NCI-H146 treated with DMSO at 0.1 percent for 48 hours (cell line): ENCODE data around the gene CACHD1.

Experiments
- DNase-seq: peaks from one replicate; lab custom pipeline; 2025; ENCODE audit not compliant: unreplicated experiment; lab: John Stamatoyannopoulos, UW

Gene CACHD1

DNA sequence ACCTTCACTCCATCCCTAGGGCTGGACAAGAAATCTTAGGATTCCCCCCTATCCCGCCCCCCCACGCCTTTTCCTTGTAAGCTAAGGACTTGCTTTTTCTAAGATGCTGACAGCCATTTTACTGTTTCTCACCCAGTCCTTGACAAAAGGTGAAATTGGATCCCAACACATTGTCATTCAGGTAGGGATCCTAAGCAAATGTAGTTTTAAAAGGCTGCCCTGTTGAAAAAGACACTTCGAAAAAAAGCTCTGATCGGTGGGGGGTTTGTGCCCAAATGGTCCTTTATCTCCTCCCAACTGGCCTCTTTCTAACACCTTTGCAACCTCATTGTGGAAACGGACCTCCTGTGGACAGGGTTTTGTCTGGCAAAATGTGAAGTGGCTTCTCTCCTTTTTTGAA lies 2.9 kb downstream of the CACHD1 start:
- DNase-seq, result peak; percentile 88

DNA sequence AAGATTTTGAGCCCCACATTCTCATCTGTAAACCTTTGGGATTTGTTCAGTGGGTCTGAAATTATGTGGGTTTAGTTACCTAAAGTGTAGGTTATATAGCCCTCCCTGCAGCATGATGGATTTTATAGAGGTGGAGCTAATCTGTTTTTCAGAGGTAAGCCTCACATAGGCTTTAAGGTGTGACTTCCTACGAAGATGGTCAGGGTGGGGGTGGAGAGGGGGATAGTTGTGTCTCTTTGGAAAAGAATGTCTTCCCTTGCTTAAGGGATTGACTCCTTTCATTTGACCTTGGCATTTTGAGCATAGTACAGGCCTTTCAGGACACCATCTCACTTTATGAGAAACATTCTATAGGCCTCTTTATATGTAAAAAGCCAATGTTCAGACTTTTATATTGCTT lies 3.4 kb downstream of the CACHD1 start:
- DNase-seq, result no peak

DNA sequence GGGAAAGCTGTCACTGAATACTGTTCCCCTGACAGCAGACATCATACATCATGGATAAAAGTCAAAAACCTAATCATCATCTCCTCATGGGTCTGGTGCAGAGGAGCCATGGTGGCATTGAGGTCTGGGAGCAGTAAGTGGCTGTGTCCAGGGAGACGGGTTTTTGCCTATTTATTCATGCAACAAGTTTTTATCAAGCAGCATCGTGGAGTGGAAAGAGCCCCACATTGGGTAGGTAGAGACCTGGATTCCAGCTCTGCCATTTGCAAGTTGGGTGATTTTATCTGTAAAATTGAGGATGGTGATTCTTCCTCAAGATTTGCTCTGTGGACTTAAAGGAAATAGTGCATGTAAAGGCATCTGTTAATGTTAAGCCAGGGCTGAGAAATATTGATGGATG lies 4.2 kb downstream of the CACHD1 start:
- no peak for DNase-seq

DNA sequence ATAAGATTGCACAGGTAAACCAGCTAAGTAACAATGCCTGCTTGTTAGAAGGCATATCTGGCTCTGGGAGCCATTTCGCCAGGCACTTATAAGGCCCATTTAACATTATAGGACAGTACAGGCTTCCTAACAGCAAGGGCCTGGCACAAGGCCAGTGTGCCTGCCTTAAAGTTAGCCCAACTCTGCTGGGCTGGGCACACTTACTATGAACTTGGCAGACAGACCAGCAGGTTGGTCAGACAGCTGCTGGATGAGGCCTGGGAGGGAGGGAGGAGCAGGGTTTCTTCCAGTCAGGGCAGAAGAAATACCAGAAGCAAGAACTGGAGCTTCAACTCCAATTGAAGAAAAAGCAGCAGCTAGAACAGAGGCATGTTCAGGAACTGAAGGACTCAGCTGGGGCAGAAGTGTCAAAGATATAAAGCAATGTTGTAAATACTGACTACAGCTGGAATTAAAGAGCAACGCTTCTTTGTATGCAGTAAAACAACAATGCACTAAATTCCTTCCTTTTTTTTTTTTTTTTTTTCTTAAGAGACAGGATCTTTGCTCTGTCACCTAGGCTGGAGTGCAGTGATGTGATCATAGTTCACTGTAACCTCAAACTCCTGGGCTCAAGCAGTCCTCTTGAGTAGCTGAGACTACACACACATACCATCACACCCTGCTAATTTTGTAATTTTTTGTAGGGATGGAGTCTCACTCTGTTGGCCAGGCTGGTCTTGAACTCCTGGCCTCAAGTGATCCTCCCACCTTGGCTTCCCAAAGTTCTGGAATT lies 4.9 kb downstream of the CACHD1 start:
- no peak for DNase-seq

DNA sequence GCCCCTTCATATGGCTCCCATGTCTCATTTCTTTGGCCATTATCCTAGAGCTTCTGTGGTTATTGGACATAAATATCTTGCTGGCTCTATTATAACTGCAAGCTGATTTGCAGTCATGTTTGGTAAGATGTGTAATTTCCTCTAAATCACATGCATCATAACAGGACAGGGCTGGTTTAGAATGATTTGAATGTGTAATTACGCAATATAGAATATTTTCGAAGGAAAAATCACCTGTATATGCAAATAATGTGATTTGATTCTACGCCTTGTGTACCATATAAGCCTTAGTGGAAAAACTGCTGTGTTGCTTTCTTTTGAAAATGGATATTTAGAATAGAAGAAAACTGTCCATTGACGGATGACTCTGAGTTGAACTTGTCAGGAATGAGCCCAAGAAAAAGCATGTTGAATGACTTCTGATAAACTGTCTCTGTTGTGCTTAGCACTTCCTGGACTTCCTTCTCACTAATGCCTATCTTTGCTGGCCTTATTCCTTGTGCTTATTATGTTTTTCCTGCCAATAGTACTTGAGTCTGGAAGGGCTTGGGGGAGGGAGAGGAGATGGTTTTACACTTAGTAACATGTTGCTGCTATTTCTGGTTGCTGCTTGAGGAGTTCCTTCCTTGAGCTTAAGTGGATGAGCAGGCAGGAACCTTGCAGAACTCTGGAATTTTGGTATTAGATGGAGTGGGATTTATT lies 6.5 kb downstream of the CACHD1 start:
- no peak for DNase-seq

DNA sequence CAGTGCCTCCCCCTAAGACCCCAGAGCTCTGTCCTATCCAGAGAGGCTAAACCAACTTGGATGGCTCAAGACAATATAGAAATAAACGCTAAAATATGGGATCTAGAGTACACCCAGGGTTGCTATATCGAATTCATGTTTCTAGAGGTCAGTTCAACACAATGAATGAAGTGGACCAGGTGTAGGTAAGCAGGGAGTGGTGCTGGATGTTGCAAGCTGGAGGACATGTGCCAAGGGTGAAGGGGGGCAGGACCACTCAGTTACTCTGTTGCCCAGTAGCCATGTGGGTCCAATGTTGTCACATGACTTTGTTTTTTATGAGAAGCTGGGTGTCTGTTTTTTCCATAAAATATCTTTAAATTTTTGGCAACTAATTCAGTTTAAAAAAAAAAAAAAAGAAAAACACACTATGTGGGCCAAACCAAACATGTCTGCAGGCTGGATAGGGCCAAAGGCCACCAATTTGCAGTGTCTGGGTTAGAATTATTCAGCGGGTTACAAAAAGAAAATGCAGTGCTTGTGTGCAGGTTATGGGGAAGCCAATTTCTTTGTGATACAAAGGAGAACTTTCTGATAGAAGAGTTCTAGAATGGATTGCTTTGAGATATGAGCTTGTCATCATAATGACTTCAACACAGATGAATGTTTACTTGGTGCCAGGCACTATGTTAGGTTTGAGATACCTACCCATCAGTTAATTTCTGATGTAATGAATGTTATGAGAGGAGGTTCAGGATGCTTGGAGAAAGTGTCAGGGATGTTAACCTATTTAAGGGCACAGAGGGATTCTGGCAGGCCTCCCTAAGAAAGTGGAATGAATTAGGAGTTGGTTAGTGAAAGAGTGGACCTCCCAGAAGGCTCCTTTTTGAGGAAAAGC lies 8.9 kb downstream of the CACHD1 start:
- no peak for DNase-seq

DNA sequence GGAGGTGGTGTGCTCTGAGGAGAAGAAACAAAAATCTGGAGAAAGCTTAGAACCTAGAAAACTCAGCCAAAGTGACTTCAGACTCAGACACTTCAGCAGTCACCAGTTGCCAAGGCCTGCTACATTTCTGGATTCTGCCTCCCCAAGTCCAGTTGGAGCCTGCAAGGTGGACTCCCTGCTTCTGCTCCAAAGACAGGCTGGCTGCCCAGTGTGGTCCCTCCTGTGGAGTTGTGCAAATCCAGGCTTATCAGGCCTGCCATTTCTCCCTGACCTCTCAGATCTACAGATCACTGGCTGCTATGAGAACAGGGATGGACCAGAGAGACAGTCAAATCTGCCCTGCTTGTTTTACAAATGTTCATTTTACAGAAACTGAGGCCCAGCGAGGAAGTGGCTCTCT lies 9.9 kb downstream of the CACHD1 start:
- peak; percentile 54 for DNase-seq

DNA sequence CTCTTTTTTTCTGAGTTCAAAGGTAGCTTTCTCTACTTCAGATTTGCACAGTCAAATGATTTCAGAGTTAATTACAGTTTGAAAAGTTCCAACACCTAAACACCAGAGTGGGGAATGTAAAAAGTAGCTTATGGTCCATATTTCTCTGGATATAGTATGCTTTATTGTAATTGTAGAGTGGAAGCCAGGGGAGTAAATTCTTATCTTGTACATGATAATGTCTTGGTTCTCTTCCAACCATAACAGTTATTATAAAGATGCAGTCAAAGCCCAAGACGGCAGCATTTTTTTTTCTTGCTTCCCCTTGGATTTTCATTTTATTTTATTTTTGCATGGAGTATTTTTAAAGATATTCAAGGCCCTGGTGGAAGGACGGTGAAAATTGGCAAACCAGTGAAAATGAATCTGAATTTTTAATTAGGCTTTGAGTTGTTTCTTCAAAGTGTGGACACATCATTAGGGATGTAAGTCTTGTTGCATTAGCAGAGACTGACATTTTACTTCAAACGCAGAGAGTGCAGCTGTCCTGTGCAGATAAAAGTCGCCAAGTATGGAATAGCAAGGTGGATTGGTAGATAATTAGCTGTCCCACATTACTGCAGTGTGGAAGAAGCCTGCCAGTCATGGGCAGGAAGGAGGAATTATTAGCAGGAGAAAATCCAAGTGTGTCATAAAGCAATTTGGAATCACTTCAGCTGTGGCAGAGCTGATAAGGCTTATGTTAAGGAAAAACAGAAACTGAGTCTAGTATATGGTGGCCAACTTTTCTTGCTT lies 11.3 kb downstream of the CACHD1 start:
- no peak for DNase-seq

DNA sequence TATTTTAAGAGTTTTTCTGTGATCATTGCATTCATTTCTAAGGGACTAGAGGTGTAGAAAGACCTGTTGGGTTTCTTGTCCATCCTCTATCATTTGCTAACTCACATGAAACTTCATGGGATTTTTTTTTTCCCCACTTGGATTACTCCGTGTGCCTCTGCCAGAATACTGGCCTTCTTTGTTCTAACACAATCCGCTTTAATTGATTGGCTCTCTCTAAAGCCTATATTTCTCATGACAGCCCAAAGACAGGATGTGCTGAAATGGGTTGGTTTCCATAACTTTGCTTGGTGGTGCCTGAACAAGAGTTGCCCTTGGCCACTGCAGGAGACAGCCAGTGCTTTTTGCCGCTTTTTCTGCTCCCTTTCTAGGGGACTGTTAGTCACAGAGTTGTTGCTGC lies 12.2 kb downstream of the CACHD1 start:
- no peak for DNase-seq

DNA sequence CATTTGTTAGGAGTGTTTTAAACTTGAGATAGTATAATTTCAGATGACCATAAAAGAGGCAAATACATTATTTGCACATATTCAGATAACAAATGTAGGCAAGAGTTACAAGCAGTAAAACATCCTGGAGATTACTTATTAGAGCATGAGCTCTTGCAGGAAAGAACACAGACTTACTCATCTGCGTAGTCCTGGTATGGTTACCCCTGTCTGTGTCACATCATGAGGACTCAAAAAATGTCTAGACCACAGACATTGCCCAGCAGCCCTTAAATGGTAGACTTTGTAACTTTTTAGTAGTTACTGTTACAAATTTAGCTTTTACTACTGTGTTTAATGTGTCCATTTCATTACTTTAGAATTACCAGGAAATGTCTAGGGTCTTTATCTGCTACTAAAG lies 12.8 kb downstream of the CACHD1 start:
- DNase-seq, result no peak

DNA sequence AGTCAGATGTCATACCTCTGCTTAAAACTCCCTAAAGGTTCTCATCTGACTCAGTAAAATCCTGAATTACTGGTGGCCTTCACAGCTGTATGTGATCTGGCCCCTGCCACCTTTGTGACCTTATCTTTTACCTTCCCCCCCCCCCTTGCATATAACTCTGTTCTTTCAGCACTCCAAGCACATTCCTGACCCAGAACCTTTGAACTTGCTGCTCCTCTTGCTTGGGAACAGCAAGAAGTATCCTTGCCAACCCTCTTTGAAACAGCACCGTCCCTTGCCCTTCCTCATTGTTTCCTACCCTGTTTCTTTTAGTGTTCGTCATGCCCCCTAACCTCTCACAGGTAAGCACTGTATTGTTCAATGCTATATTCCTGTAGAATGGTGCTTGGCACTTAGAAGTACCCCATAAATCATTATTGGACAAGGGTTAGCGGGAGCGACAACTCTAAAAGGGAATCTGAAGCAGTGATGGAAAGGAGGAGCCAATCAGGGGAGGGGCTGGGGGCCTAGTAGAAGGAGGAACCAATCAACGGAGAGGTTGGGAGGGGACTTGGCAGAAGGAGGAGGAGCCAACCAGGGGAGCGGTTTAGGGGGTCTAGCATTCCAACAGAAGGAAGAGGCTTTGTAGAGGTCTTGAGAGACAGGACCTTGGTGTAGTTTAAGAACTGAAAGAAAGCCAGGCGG lies 13.9 kb downstream of the CACHD1 start:
- no peak for DNase-seq

DNA sequence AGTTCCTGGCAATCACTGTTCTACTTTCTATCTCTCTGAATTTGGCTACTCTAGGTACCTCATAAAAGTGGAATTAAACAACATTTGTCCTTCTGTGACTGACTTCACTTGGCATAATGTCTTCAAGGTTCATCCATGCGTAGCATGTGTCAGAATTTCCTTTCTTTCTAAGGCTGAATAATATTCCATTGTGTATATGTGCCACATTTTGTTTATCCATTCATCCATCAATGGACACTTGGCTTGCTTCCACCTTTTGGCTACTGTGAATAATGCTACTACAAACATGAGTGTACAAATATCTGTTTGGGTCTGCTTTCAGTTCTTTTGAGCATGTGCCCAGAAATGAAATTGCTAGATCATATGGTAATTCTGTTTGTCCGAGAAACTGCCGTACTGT lies 14.7 kb downstream of the CACHD1 start:
- no peak for DNase-seq

DNA sequence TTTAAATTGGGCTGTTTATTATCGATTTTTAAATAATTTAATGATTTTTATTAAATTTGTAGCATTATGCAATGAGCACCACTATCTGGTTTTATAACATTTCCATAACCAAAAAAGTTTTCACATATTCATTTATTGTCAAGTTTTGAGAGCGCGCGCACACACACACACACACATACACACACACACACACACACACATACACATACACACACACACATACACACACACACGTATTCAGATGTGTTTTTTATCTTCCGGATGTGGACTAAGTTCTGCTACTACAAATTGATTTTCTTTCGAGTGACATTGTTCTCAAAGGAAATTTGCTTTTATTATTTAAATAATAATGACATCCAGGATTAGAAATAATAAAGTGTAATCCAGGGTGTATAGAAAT lies 16.3 kb downstream of the CACHD1 start:
- DNase-seq, result no peak

DNA sequence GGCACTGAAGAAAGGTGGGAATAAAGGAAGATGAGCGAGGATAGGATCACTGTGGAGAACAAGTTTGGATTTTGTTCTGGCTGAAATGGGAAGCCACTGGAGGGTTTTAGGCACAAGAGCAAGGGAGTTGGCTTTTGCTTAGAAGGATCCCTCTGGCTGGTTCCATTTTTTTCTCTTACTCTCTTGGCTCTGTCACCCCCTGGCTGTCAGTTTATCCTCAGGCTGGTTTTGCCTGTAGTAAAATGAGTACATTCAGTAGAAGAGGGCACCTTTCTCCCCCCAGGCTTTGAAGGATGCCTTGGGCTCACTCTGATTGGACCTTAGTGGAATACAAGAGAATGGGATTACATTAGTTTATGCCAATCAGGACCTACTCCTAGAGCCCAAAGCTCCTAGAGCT lies 17.1 kb downstream of the CACHD1 start:
- DNase-seq, result peak; percentile 12

DNA sequence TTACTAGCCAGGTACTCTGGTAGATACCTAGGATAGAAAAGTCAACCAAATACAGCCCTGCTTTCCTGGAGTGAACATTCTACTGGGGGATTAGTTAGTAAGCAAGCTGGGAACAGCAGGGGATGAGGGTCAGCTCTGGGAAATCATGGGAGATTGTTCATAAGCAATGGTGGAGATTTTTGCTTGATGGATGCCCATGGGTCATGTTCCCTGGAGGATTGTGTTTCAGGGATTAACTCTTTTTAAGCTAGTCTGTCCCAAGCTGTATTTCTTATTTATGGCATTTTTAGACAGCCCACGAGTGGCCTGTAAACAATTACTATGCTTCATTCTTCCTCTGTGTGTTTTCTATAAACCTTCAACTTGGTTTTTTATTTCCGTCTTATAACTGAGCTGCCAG lies 18.9 kb downstream of the CACHD1 start:
- no peak for DNase-seq

DNA sequence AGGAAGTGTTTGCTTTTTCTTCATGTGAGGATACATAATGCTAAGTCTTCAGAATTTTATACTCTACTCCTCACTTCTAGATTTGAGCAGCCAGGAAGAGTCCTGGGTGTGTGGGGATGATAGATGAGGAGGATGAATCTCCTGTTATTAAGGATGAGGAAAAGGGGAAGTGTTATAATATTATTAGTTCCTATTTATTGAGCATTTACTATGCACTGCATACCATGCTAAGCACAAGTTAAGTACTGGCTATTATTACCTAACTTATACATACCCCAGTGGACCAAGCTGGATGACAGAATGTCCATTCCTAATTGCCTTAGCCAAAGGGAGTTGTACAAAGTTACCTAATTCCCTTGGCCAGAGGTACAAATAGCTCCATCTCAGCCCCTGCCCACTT lies 19.8 kb downstream of the CACHD1 start:
- no peak for DNase-seq

DNA sequence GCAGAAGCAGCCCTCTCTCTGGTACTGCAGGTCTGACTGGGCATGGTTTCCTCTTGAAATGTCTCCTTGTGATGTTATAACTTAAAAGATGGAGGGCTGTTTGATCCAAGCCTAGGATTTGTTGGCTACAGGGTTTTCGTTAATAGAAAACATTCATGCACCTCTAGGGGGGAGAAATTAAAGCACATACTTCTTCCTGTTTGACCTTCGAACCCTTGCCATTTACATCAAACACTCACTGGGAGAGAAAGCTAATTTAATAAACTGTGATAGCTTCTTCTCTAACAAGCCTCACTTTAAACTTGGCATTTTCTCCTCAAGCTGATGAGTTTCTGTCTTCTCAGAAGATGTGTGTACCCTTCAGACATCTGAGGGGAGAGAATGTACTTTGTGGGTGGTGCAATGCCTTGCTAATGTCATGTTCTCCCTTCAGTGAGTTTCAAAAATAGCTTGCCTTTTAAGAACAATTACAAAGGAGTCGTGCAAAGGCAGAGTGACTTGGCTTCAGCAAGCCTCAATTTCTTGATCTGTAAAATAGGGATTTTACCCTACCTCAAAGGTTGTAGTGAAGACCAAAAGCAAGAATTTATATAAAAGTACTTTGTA lies 20.4 kb downstream of the CACHD1 start:
- DNase-seq, result no peak

DNA sequence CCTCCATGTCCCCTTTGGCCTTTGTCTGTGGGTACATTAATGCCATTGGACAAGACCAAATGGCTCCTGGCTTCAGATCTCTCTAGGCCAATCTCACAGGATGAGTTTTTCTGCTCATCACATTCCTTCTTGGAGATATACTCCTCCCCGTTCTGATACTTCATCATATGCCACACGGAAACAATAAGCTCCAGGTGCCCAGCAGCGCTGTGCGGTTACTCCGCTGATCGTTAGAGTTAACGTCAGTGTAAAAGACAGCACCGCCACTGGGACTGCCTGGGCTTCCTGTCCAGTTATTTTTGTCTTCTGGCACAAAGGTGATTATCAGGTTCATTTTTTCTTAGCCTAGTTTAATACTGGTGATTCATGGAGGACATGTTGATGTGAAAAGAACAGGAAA lies 22.5 kb downstream of the CACHD1 start:
- DNase-seq, result no peak

DNA sequence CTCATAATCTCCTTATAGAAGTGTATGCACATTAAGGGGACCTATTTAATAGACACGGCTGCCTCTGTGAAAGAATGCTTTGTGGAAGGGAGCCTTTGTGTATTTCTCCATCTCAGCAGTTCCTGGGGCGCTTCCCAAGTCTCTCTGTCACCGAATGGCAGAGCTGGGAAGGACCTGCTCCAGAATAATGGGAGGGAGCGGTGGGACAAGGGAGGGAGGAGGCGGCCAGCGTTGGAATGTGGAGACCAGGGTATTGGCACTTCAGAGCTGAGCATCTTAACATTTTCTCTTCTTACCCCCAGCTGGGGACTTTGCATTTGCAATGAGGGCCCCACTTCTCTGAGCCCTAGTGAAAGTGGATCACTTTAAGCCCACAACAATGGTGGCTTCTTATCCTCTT lies 23.9 kb downstream of the CACHD1 start:
- no peak for DNase-seq

DNA sequence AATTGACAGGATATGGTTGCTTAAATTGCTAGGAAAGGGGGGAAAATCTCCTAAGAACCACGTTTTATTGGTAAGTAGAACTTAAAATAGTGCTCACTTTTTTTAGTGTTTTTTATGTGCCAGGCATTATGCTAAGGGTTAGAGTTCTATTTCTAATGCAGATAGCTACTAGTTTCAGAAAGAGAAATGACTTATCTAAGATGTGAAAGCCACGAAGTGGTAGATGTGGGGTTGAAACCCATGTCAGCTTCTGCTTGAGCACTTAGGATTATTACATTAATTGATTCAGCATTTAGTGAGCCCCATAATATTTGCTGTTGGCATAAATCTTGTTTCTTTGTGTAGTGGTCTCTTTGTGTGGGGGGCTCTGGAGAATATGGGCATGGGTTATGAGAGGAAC lies 24.7 kb downstream of the CACHD1 start:
- DNase-seq, result no peak
